BLaER1 (cell line): ENCODE results near the gene TSTD1.
A peak's percentile ranks its signal among the peaks of the same experiment; 100 is the strongest.

Source experiments
- H3K27ac ChIP-seq: shearing (Covaris generic); formaldehyde crosslinking; 2 replicates; pipeline ENCODE4 v1.8.1; 2022
- H3K27me3 ChIP-seq: shearing (Covaris generic); formaldehyde crosslinking; 2 replicates; pipeline ENCODE4 v1.8.1; 2022
- H3K36me3 ChIP-seq: shearing (Covaris generic); formaldehyde crosslinking; 2 replicates; pipeline ENCODE4 v1.8.1; 2022
- H3K4me1 ChIP-seq: shearing (Covaris generic); formaldehyde crosslinking; 2 replicates; pipeline ENCODE4 v1.8.1; 2022
- H3K4me2 ChIP-seq: shearing (Covaris generic); formaldehyde crosslinking; 2 replicates; pipeline ENCODE4 v1.8.1; 2022
- H3K4me3 ChIP-seq: shearing (Covaris generic); formaldehyde crosslinking; 2 replicates; pipeline ENCODE4 v1.8.1; 2022
- H3K9ac ChIP-seq: shearing (Covaris generic); formaldehyde crosslinking; 2 replicates; pipeline ENCODE4 v1.8.1; 2022
- H3K9me3 ChIP-seq: shearing (Covaris generic); formaldehyde crosslinking; 2 replicates; pipeline ENCODE4 v1.8.1; 2022
- H4K20me1 ChIP-seq: shearing (Covaris generic); formaldehyde crosslinking; 2 replicates; pipeline ENCODE4 v1.8.1; 2022
- Cebpa-rat ChIP-seq: shearing (Covaris generic); IDR thresholded peaks from 2 replicates; pipeline ENCODE4 v1.8.1; 2022

The TSTD1 gene

DNA sequence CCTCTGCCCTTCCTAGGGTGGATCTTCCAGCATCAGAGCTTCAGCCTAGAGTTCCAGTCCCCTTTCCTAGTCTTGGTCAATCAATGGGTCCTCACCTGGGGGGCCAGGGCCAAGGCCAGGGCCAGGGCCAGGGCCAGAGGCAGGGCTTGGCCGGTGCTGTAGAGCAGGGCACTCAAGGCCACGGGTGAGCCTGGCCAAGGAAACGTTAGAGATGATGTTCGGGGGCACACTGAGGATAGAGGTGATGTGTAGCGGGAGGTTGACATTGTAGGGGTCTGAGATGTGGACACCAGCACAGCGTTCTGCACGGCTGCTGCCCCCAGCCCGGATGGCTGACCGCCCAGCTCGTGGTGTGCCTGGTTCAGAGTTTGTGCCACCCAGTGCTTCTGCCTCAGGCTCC is 12.5 kb upstream of the TSTD1 start:
- no peak for TF ChIP-seq Cebpa-rat
- Histone ChIP-seq H3K9me3 (no peaks in the 10 kb centered on the region; the same call in 1 of the 2 replicates), H3K36me3 (peaks cover 91% of the 10 kb centered on the region)

DNA sequence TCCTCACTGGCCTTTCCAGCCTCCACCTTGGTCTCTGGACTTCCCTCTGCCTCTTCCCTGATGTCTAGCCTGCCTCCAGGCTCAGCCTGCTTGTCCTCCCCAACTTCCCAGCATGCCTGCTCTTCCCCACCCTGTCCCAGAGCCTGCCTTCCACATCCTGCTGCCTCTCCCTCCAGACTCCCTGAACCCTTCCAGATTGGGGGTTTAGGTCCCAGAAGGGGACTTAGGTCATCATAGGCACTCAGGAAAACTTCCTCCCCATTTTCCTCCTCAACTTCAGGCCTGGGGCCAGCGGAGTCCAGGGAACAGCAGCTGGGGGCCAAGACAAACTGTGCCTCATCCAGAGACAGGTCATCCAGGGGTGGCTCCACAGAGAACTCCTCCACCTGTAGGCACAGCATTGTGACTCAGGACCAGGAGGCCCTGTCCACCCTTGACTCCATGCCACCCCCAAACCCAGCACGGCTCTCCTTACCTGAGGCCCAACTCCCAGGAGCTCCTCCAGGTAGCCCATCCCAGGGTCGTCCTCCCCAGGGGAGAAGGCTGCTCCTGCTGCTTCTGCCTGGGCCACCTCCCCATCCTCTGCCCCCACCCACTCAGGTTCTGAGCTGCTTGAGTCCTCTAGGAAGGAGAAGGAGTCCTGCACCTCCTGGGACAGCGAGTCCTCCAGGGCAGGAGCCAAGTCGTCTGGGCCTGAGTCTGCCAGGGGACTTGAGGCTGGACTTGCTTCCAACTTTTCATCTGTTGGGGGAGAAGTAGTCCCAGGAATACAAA is 10.4 kb upstream of the TSTD1 start:
- H3K4me2 ChIP-seq = no peak overlapping the region
- no peak for TF ChIP-seq Cebpa-rat
- no peak overlapping the region for H3K4me3 ChIP-seq
- no peaks in the 10 kb centered on the region for H4K20me1 ChIP-seq
- H3K36me3 ChIP-seq = peaks cover 73% of the 10 kb centered on the region
- H3K4me1 ChIP-seq = peaks cover 14% of the 10 kb centered on the region
- H3K27me3 ChIP-seq = no peaks in the 10 kb centered on the region
- no peak overlapping the region for H3K9ac ChIP-seq
- no peak overlapping the region for H3K27ac ChIP-seq
- no peaks in the 10 kb centered on the region; the same call in 1 of the 2 replicates for H3K9me3 ChIP-seq

More for the DNA sequence above, 12.5 kb upstream of the TSTD1 start:
- Histone ChIP-seq H3K4me3 (no peak overlapping the region), H3K27ac (no peak overlapping the region), H3K27me3 (no peaks in the 10 kb centered on the region), H3K9ac (no peak overlapping the region), H3K4me2 (no peak overlapping the region), H4K20me1 (peaks cover 3% of the 10 kb centered on the region; the same call in 1 of the 2 replicates), H3K4me1 (peaks cover 11% of the 10 kb centered on the region)

DNA sequence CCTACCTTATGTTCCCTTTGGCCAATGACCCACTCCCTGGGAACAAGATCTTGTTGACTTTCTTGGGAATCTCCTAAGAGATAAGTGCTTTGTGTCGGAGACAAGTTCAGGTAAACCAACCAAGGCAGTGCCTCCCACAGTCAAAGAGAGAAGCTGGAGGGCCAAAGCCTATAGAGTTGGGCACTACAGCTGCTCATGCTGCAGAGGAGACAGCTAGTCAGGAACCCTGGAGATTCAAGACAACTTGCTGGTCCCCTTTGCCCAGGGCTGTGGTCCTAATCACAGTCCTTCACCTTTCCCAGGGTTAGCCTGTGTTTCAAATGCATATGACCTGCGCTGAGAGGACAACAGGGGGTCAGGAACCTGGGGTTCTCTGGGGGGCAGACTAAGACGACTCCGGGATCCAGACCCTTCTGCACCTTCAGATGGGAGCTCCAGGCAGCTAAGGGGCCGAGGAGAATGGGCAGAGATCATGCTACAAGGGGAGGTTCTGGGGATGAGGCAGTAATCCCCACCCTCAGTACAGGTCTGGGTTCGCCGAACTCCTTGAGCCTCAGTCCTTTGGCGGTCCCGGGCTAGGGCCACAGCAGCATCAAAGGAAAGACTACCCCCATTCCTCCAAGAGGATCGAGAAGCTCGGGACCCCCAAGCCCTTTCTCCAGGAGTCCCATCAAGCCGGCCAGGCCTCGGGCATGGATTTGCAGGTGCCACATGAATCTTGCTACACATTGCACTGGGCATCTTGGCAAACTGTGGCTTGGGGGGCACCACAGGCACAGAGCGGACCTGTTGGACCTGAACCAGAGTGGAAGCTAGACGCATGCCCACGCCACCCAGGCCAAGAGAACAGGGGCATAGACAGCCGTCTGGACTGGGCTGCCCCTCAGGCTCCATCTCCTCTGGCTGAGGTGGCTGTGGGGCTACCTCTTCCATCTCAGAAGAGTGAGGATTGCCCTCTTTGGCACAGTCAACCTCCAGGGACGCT is 9.0 kb upstream of the TSTD1 start:
- H3K36me3 ChIP-seq = peaks cover 65% of the 10 kb centered on the region
- no peak overlapping the region for H3K9ac ChIP-seq
- no peaks in the 10 kb centered on the region for H4K20me1 ChIP-seq
- peaks cover 28% of the 10 kb centered on the region for H3K4me1 ChIP-seq
- no peak for TF ChIP-seq Cebpa-rat
- H3K4me3 ChIP-seq = no peak overlapping the region
- H3K9me3 ChIP-seq = no peaks in the 10 kb centered on the region; the same call in 1 of the 2 replicates
- H3K27ac ChIP-seq = no peak overlapping the region
- H3K4me2 ChIP-seq = no peak overlapping the region
- H3K27me3 ChIP-seq = no peaks in the 10 kb centered on the region

DNA sequence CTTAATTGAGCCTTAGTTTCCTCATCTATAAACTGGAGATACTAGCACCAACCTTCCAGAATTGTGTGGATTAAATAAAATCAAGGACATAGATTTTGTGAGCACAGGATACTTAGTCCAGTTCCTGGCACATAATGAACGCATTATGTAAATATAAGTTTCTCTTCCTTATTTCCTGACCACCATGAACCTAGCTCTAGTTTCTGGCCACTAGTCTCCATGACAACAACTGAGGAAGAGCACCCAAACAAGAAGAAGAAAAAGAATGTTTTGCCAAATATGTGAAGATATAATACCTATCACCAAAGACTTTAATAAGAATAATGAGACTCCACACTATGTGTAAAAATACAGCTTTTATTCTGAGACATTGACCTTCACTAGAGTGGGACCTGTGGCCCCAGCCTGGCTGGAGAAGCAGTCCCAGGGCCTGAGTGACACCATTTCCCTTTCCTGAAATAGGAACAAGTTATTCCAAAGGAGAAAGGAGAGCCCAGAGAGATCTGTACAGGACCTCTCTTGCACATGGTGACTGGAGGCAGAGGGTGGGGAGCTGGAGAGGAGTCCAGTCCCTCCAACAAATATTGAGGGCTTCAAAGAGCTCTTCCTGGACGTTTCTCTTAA is 8.0 kb upstream of the TSTD1 start:
- no peak for TF ChIP-seq Cebpa-rat
- no peaks in the 10 kb centered on the region; the same call in 1 of the 2 replicates for H3K9me3 ChIP-seq
- H3K27ac ChIP-seq = peak overlapping the region; percentile 93
- peak overlapping the region; percentile 95 for H3K9ac ChIP-seq
- H4K20me1 ChIP-seq = no peaks in the 10 kb centered on the region
- H3K4me1 ChIP-seq = peaks cover 38% of the 10 kb centered on the region
- peak overlapping the region; percentile 87 for H3K4me2 ChIP-seq
- H3K27me3 ChIP-seq = no peaks in the 10 kb centered on the region
- H3K4me3 ChIP-seq = peak overlapping the region; percentile 88
- peaks cover 66% of the 10 kb centered on the region for H3K36me3 ChIP-seq

DNA sequence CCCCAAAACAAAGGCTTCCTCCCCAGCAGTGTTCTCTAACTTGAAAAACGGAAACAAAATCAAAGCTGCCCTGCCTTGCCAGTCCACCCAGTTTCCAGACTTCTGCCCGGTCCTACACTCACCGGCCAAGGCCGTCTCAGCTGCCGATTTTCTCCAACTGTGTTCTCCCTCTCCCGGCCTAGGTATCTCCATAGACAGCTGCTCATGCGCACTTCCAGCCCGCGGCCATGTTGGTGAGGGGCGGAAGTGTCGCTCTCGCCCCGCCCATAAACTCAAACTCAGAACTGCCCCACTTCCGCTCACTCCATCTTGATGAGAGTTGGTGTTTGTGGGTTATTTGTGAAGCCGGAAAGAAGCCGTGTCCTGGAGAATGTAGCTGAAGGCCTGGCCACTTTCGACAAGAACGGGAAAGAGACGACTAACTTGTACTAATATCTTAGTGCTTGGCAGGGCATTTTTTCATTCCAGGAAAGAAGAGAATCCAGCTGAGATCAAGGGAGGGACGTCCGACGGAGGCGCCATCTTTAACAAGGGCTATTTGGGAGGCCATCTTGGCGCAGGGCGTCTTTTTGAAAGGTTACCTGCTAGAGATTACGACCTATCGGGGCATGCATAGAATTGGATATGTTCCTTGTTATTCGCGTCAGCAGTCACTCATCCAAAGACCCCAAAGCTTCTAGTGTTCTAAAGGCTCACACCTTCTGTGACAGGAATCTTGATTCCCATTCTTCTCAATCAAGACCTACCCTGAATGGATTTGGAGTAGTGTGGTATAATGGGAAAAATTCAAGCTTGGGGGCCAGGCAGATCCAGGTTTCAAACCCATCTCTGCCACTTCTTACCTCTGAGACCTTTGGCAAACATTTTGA is 7.2 kb upstream of the TSTD1 start, which contains the start of gene USF1:
Gene USF1, minus strand, starts transcription at position 242 of the 869 bp plus-strand sequence. CDS start 2,702 bp downstream, outside the sequence.
- Histone ChIP-seq H3K9me3 (no peaks in the 10 kb centered on the region; the same call in 1 of the 2 replicates), H3K4me3 (peak within 1 kb of the TSS; percentile 88), H4K20me1 (no peaks in the 10 kb centered on the region), H3K4me1 (peaks cover 43% of the 10 kb centered on the region), H3K4me2 (peak within 1 kb of the TSS; percentile 96), H3K36me3 (peaks cover 66% of the 10 kb centered on the region), H3K27me3 (no peaks in the 10 kb centered on the region), H3K27ac (peak within 1 kb of the TSS; percentile 93), H3K9ac (peak within 1 kb of the TSS; percentile 95)
- no peak for TF ChIP-seq Cebpa-rat

DNA sequence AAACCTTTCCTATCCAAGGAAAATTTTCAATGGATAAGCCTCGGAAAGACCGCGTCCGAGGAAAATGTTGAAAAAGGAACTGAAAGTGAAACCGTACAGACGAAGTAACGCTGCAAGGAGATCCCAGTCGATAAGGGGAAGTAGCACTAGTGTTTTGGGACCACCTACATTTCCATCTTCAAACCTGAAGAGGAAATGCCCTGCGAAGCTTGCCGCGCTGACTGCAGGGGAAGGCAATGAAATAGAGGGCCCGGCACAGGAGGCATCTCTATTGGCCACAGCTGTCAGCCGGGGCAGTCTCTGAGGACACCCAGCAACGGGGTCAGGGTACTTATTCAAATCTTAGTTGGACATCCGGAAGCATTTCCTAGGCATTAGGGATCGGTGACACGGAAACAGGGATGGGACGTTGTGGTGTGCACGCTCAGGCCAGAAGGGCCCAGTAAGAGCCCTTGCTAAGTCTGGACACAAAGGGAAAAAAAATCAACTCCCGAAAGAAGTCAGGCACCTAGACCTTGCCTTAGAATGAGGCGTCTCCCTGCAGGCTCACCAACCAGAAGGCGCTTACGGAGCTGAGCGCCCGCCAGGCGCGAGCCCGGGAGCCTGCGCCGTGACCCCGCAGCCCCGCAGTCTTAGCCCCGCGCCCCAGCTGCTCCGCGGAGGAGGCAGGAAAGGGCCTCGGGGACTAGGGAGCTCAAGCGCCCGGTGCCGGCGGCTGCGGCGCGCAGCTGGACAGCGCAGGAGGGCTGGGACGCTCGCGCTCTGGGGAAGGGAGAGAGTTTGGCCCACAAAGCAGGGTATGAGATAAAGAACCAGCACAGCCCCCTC is 6.4 kb upstream of the TSTD1 start:
- Histone ChIP-seq H3K4me3 (peak overlapping the region; percentile 88), H3K27ac (peak overlapping the region; percentile 93), H3K27me3 (no peaks in the 10 kb centered on the region), H3K9ac (peak overlapping the region; percentile 95), H4K20me1 (no peaks in the 10 kb centered on the region), H3K4me2 (peak overlapping the region; percentile 96), H3K9me3 (no peaks in the 10 kb centered on the region; the same call in 1 of the 2 replicates), H3K4me1 (peaks cover 43% of the 10 kb centered on the region), H3K36me3 (peaks cover 66% of the 10 kb centered on the region)
- no peak for TF ChIP-seq Cebpa-rat

DNA sequence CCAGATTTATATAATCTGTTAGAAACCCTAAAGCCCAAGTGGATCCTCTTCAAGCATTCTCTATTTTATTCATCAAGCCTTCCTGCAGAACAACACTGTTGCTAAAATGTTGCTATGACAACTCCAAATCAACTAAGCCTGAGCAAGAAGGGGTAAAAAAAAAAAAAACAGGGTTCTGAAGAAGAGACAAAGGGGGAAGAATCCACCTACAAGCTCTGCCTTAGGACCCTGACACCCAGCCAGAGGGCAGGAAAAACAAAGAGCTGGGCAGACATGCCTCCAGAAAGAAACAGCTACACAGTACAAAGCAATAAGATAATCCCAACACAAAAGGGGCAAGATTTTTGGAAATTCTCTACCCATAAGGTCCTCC is 5.8 kb upstream of the TSTD1 start:
- H3K4me3 ChIP-seq = peak overlapping the region; percentile 88
- H3K9me3 ChIP-seq = no peaks in the 10 kb centered on the region; the same call in 1 of the 2 replicates
- H3K9ac ChIP-seq = peak overlapping the region; percentile 95
- no peaks in the 10 kb centered on the region for H4K20me1 ChIP-seq
- peaks cover 66% of the 10 kb centered on the region for H3K36me3 ChIP-seq
- H3K27ac ChIP-seq = peak overlapping the region; percentile 93
- no peaks in the 10 kb centered on the region for H3K27me3 ChIP-seq
- peaks cover 48% of the 10 kb centered on the region for H3K4me1 ChIP-seq
- no peak for TF ChIP-seq Cebpa-rat
- H3K4me2 ChIP-seq = peak overlapping the region; percentile 96

DNA sequence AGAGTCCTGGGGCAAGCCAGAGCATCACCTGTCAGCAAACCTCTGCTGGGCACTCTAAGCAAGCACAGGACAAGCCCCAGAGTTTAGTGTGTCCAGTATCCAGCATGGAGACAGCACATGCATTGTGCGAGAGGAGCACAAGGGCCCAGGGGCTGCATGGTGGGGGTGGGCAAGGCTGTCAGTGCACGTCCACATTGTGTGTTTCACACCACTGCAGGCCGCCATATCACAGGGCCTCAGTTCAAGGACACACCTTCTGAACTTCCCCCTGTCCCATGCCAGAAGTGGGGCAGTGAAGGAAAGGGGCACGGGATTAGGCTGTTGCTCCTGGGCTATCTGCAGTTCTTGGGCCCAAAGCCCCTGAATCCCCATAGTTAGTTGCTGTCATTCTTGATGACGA is 782 bp upstream of the TSTD1 start:
- Histone ChIP-seq H4K20me1 (no peaks in the 10 kb centered on the region), H3K36me3 (peaks cover 42% of the 10 kb centered on the region), H3K4me3 (peak overlapping the region; percentile 85; the same call in 1 of the 2 replicates), H3K9me3 (no peaks in the 10 kb centered on the region), H3K4me2 (peak overlapping the region; percentile 85), H3K27ac (no peak overlapping the region; the same call in 1 of the 2 replicates), H3K4me1 (peaks cover 83% of the 10 kb centered on the region), H3K27me3 (no peaks in the 10 kb centered on the region), H3K9ac (no peak overlapping the region)
- TF ChIP-seq Cebpa-rat = no peak
